Tibial nerve (tissue), 4 donors: ENCODE measurements around the gene EYS. TPM values are rescaled to one million over a fixed set of nuclear protein-coding genes. Genes with fewer than 3 reads are reported as not detected.

ENCODE experiments used
- DNase-seq, 2 donors: peaks; one replicate each; pipeline ENCODE4 v3.0.0-alpha.2; 2019; ENCODE audit warnings: low spot score in 2 of 2
- H3K27ac ChIP-seq, 4 donors: fragments of 200-600 bp; sonication (generic) in 3 of 4; one replicate each; pipeline ENCODE4 v1.5.1; 2017 to 2019; ENCODE audit warnings: mild to moderate bottlenecking in 1 of 4
- H3K27me3 ChIP-seq, 2 donors: fragments of 200-600 bp; sonication (generic) in 1 of 2; one replicate each; pipeline versions ENCODE4 v1.5.1 to v1.6.0; 2017 to 2019
- H3K36me3 ChIP-seq, 3 donors: fragments of 200-600 bp; sonication (generic); one replicate each; pipeline ENCODE4 v1.5.1; 2018 to 2019
- H3K4me1 ChIP-seq, 4 donors: fragments of 200-600 bp; sonication (generic) in 3 of 4; one replicate each; pipeline ENCODE4 v1.5.1; 2017 to 2019
- H3K4me3 ChIP-seq, 4 donors: fragments of 200-600 bp; sonication (generic) in 3 of 4; one replicate each; pipeline ENCODE4 v1.5.1; 2017 to 2019; ENCODE audit warnings: mild to moderate bottlenecking in 1 of 4, moderate library complexity in 1 of 4
- H3K9me3 ChIP-seq, 4 donors: fragments of 200-600 bp; sonication (generic) in 3 of 4; one replicate each; pipeline ENCODE4 v1.5.1; 2017 to 2019
- CTCF ChIP-seq, 5 experiments: fragments of 200-600 bp in 3 of 5; fragments of 450-650 bp in 2 of 5; sonication (generic) in 3 of 5; IDR thresholded peaks; one replicate each; pipeline ENCODE4 v1.5.1; 2016 to 2019; ENCODE audit warnings: antibody characterized with exemption in 5 of 5, mild to moderate bottlenecking in 3 of 5, moderate library complexity in 2 of 5
- EP300 ChIP-seq, 2 donors: sonication (generic); formaldehyde crosslinking; IDR thresholded peaks; one replicate each; pipeline ENCODE4 v1.6.1; 2017; ENCODE audit warnings: antibody characterized with exemption in 2 of 2, mild to moderate bottlenecking in 1 of 2
- POLR2A ChIP-seq, 2 donors: fragments of 450-650 bp; IDR thresholded peaks; one replicate each; pipeline ENCODE4 v1.6.1; 2017; ENCODE audit warnings: antibody characterized with exemption in 2 of 2, mild to moderate bottlenecking in 2 of 2, moderate library complexity in 2 of 2
- WGBS, 2 donors: methylation state at CpG; one replicate each; pipeline ENCODE4 v1.1.5; 2018; 5-methylcytosine and 5-hydroxymethylcytosine counted together
- total RNA-seq, 4 donors: library from RNA; depleted of rRNA; stranded (reverse); fragments of >200 nt; gene quantifications; one replicate each; pipeline ENCODE4 v1.1.0, GENCODE V29; 2016

EYS gene
- total RNA-seq, 4 donors from 2014 or later, result under 0.01 to 4.5 (median 0.39) TPM; not detected in 1

GRCh38 chr6:65700561-65700960 lies 6.5 kb downstream of the EYS start:
- Histone ChIP-seq H3K9me3 (no peaks in the 10 kb centered on the region), H3K4me3 (no peak overlapping the region), H3K27me3 (no peaks in the 10 kb centered on the region), H3K36me3 (no peaks in the 10 kb centered on the region), H3K27ac (no peak overlapping the region), H3K4me1 (no peaks in the 10 kb centered on the region)
- WGBS, 2 donors, result 54 to 59% methylated on average over 4 of the region's 4 CpGs
- no peak for DNase-seq
- no peak for TF ChIP-seq POLR2A (IDR thresholded peaks at IDR 0.05)
- TF ChIP-seq CTCF (IDR thresholded peaks at IDR 0.05), result no peak
- no peak for TF ChIP-seq EP300 (IDR thresholded peaks at IDR 0.05)

- no peak overlapping the region for H3K4me3 ChIP-seq
- DNase-seq, result no peak
- TF ChIP-seq EP300 (IDR thresholded peaks at IDR 0.05) (no peak), POLR2A (IDR thresholded peaks at IDR 0.05) (no peak), CTCF (IDR thresholded peaks at IDR 0.05) (no peak)
- no peaks in the 10 kb centered on the region for H3K9me3 ChIP-seq
- H3K27me3 ChIP-seq, result no peaks in the 10 kb centered on the region
- WGBS, 2 donors, result 93 to 97% methylated on average over 3 of the region's 3 CpGs
- no peaks in the 10 kb centered on the region for H3K4me1 ChIP-seq
- H3K36me3 ChIP-seq, result no peaks in the 10 kb centered on the region
- no peak overlapping the region for H3K27ac ChIP-seq
These were observed 14.9 kb downstream of the EYS start for GRCh38 chr6:65692109-65692508.

GRCh38 chr6:65680232-65680631 lies 26.8 kb downstream of the EYS start:
- DNase-seq, result no peak
- TF ChIP-seq POLR2A (IDR thresholded peaks at IDR 0.05) (no peak), EP300 (IDR thresholded peaks at IDR 0.05) (no peak), CTCF (IDR thresholded peaks at IDR 0.05) (no peak)

GRCh38 chr6:65671922-65672321 lies 35.1 kb downstream of the EYS start:
- Histone ChIP-seq H3K27ac (no peak overlapping the region), H3K9me3 (peaks cover 0 to 6% (median 0%) of the 10 kb centered on the region in 4 donors)

More at GRCh38 chr6:65680232-65680631, 26.8 kb downstream of the EYS start:
- Histone ChIP-seq H3K4me3 (no peak overlapping the region), H3K36me3 (no peaks in the 10 kb centered on the region), H3K4me1 (no peaks in the 10 kb centered on the region), H3K27me3 (no peaks in the 10 kb centered on the region), H3K27ac (no peak overlapping the region), H3K9me3 (no peaks in the 10 kb centered on the region)

More at GRCh38 chr6:65671922-65672321, 35.1 kb downstream of the EYS start:
- whole genome bisulfite sequencing, 2 donors, result 40 to 59% methylated on average over 1 of the region's 1 CpG
- TF ChIP-seq EP300 (IDR thresholded peaks at IDR 0.05) (no peak), CTCF (IDR thresholded peaks at IDR 0.05) (no peak), POLR2A (IDR thresholded peaks at IDR 0.05) (no peak)
- DNase-seq, result no peak
- no peaks in the 10 kb centered on the region for H3K4me1 ChIP-seq
- no peaks in the 10 kb centered on the region for H3K36me3 ChIP-seq
- no peaks in the 10 kb centered on the region for H3K27me3 ChIP-seq
- H3K4me3 ChIP-seq, result no peak overlapping the region
